Breast epithelium (tissue), 4 donors: Measurements from ENCODE around the gene SCN1B. TPM values are rescaled to one million over a fixed set of nuclear protein-coding genes. Genes with fewer than 3 reads are reported as not detected.

Source experiments
- DNase-seq, 2 donors: peaks; one replicate each; pipeline ENCODE4 v3.0.0-alpha.2; 2019; ENCODE audit warnings: low spot score in 2 of 2
- H3K27ac ChIP-seq, 2 donors: fragments of 200-600 bp; sonication (generic) in 1 of 2; one replicate each; pipeline ENCODE4 v1.5.1; 2016 to 2019; ENCODE audit warnings: mild to moderate bottlenecking in 1 of 2
- H3K27me3 ChIP-seq, 2 donors: fragments of 200-600 bp; sonication (generic) in 1 of 2; one replicate each; pipeline versions ENCODE4 v1.5.1 to v1.6.0; 2017 to 2019; ENCODE audit warnings: control low read depth in 1 of 2, mild to moderate bottlenecking in 1 of 2
- H3K36me3 ChIP-seq: fragments of 200-600 bp; one replicate; pipeline ENCODE4 v1.5.1; 2019
- H3K4me1 ChIP-seq, 2 donors: fragments of 200-600 bp; sonication (generic); one replicate each; pipeline ENCODE4 v1.5.1; 2016 to 2019; ENCODE audit warnings: control low read depth in 1 of 2
- H3K4me3 ChIP-seq, 3 donors: fragments of 200-600 bp; sonication (generic); 1 replicate in 2 of 3; 2 replicates in 1 of 3; pipeline ENCODE4 v1.5.1; 2016 to 2019; ENCODE audit warnings: mild to moderate bottlenecking in 3 of 3, moderate library complexity in 2 of 3
- H3K9me3 ChIP-seq, 2 donors: fragments of 200-600 bp; sonication (generic) in 1 of 2; one replicate each; pipeline ENCODE4 v1.5.1; 2016 to 2019; ENCODE audit warnings: control low read depth in 1 of 2
- POLR2A ChIP-seq: fragments of 450-650 bp; IDR thresholded peaks from one replicate; pipeline ENCODE4 v1.6.1; 2016; ENCODE audit warnings: antibody characterized with exemption, mild to moderate bottlenecking, moderate library complexity
- POLR2AphosphoS5 ChIP-seq, 3 donors: sonication (generic); formaldehyde crosslinking; IDR thresholded peaks; one replicate each; pipeline ENCODE4 v1.6.1; 2017; ENCODE audit warnings: antibody characterized with exemption in 3 of 3
- intact Hi-C: fragments of 100-400 bp; cut with DNase I; formaldehyde crosslinking; loops from one replicate; pipeline ENCODE4 v1.15.1; 2023; ENCODE audit warnings: low total_unique reads
- total RNA-seq, 3 donors: library from RNA; depleted of rRNA; stranded (reverse); fragments of >200 nt; gene quantifications; one replicate each; pipeline ENCODE4 v1.1.0, GENCODE V29; 2016
- TF ChIP-seq, protein P1 (sequence below), 3 donors: fragments of 450-650 bp; IDR thresholded peaks; one replicate each; pipeline ENCODE4 v1.5.1; 2016 to 2017; ENCODE audit warnings: antibody characterized with exemption in 3 of 3, mild to moderate bottlenecking in 3 of 3, moderate library complexity in 3 of 3

The SCN1B gene
- total RNA-seq, 3 donors from 2014 or later: 5.1 to 14.6 (median 8.5) TPM

DNA sequence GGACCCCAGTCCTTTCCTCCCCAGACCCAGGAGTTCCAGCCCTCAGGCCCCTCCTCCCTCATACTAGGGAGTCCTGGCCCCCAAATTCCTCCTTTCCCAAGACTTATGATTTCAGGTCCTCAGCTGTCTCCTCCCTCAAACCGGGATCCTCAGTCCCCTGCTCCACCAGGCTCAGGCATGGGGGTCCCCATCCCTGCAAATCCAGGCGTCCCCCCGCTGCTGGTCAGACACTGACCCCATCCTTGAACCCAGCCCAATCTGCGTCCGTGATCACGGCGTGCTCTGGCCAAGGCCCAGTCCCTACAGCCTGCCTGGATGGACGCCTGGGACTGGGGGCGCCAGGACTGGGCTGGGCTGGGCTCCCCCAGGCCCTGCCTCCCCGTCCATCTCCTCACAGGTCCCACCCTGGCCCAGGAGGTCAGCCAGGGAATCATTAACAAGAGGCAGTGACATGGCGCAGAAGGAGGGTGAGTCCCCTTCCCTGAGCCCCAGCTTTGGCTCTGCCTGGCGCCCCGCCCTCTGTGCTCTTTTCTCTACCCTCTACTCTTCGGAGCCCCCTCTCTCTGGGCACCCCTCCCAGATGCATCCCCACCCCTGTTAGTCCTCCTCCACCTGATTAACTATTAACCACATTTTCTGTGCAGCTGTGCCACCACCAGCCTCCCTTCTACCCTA is 11.9 kb downstream of the SCN1B start:
- Histone ChIP-seq H3K9me3 (no peaks in the 10 kb centered on the region), H3K4me3 (peak overlapping the region in 2 of 3 donors; percentile 21 to 34), H3K36me3 (no peaks in the 10 kb centered on the region), H3K27me3 (no peaks in the 10 kb centered on the region), H3K4me1 (peaks cover 0 to 9% of the 10 kb centered on the region in 2 donors), H3K27ac (peak overlapping the region; percentile 78 to 81)
- DNase-seq: no peak
- no peak for TF ChIP-seq POLR2A
- TF ChIP-seq, protein P1, sequence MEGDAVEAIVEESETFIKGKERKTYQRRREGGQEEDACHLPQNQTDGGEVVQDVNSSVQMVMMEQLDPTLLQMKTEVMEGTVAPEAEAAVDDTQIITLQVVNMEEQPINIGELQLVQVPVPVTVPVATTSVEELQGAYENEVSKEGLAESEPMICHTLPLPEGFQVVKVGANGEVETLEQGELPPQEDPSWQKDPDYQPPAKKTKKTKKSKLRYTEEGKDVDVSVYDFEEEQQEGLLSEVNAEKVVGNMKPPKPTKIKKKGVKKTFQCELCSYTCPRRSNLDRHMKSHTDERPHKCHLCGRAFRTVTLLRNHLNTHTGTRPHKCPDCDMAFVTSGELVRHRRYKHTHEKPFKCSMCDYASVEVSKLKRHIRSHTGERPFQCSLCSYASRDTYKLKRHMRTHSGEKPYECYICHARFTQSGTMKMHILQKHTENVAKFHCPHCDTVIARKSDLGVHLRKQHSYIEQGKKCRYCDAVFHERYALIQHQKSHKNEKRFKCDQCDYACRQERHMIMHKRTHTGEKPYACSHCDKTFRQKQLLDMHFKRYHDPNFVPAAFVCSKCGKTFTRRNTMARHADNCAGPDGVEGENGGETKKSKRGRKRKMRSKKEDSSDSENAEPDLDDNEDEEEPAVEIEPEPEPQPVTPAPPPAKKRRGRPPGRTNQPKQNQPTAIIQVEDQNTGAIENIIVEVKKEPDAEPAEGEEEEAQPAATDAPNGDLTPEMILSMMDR (IDR thresholded peaks at IDR 0.05): no peak
- TF ChIP-seq POLR2AphosphoS5 (IDR thresholded peaks at IDR 0.05): no peak
- intact Hi-C loops: no loop called here

DNA sequence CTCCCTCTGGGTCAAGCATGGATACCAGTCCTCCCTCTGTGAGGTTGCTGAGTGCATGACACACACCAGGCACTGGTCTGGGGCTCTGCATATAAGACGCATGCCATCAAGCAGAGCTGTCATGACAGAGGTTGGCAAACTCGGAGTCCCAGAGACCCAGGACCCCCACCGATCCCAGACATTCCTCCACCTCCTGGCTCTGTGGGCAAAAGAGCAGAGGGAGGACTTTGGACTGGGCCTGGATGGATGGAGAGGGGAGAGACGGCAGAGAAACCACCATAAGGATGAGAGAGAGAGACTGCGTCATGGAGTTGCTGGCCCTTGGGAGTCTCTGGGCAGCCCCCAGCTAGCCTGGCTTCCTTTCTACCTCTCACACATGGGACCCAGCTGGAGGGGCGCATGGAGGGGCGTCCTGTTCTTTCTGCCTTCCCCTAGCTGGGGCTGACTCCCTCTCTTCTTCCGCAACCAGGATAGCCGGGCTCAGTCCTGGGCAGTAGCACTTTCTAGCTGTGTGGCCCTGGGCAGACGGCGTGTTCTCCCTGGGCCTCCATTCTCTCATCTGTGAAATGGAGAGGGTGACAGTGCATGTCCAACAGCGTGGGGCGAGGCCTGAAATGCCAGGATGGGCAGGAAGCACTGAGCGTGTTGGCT is 12.8 kb downstream of the SCN1B start:
- no peak for DNase-seq
- no peak overlapping the region for H3K4me3 ChIP-seq
- no peak overlapping the region for H3K27ac ChIP-seq
- H3K36me3 ChIP-seq: no peaks in the 10 kb centered on the region
- peaks cover 0 to 9% of the 10 kb centered on the region in 2 donors for H3K4me1 ChIP-seq
- intact Hi-C loops: no loop called here
- TF ChIP-seq POLR2AphosphoS5 (IDR thresholded peaks at IDR 0.05): no peak
- TF ChIP-seq, protein P1 (IDR thresholded peaks at IDR 0.05): no peak
- no peak for TF ChIP-seq POLR2A
- H3K9me3 ChIP-seq: no peaks in the 10 kb centered on the region
- H3K27me3 ChIP-seq: no peaks in the 10 kb centered on the region

- no peaks in the 10 kb centered on the region for H3K36me3 ChIP-seq
- H3K27ac ChIP-seq: no peak overlapping the region
- H3K4me3 ChIP-seq: no peak overlapping the region
- H3K9me3 ChIP-seq: no peaks in the 10 kb centered on the region
- no peaks in the 10 kb centered on the region for H3K27me3 ChIP-seq
- intact Hi-C loops: no loop called here
- no peak for TF ChIP-seq POLR2AphosphoS5 (IDR thresholded peaks at IDR 0.05)
- peaks cover 0 to 9% of the 10 kb centered on the region in 2 donors for H3K4me1 ChIP-seq
- DNase-seq: no peak
These were observed 13.6 kb downstream of the SCN1B start for GRCh38 chr19:35043906-35044305.

- Histone ChIP-seq H3K9me3 (no peaks in the 10 kb centered on the region), H3K36me3 (no peaks in the 10 kb centered on the region), H3K27me3 (no peaks in the 10 kb centered on the region), H3K4me3 (no peak overlapping the region), H3K4me1 (peaks cover 0 to 9% of the 10 kb centered on the region in 2 donors), H3K27ac (no peak overlapping the region)
- TF ChIP-seq, protein P1 (IDR thresholded peaks at IDR 0.05): peak; percentile 83 to 89 (median 87)
- no peak for TF ChIP-seq POLR2A
- no peak for DNase-seq
- intact Hi-C loops: no loop called here
These were observed 14.2 kb downstream of the SCN1B start for GRCh38 chr19:35044317-35045117.

DNA sequence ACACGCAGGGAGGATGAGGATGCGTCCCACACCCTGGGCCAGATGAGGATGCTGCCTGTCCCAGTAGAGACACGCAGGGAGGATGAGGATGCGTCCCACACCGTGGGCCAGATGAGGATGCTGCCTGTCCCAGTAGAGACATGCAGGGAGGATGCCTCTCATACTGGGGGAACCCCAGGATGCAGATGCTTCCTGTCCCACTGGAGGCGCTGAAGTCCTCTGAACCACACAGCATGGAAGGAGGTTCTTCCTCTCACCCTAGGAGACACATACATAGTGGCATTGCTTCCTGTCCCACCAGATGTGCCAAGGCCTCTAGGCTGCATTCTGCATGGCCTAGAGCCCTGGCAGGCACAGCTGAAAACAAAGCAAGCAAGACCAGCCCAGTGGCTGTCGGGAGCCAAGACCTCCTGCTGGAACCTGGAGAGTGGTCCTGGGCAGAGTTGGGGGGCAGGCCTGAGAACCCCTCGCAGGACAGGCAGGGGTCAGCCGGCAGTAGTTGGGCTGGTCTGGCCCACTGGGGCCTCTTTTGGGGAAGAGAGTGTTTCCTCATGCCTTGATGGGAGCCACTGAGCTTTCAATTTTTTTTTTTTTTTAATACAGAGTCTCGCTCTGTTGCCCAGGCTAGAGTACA is 15.5 kb downstream of the SCN1B start:
- intact Hi-C loops: no loop called here
- TF ChIP-seq, protein P1 (IDR thresholded peaks at IDR 0.05): no peak
- peak in 1 of 3 donors; percentile 17 for TF ChIP-seq POLR2AphosphoS5 (IDR thresholded peaks at IDR 0.05)
- H3K27me3 ChIP-seq: no peaks in the 10 kb centered on the region
- no peaks in the 10 kb centered on the region for H3K9me3 ChIP-seq
- no peak for DNase-seq
- H3K4me1 ChIP-seq: peaks cover 0 to 9% of the 10 kb centered on the region in 2 donors
- H3K27ac ChIP-seq: no peak overlapping the region
- no peak overlapping the region for H3K4me3 ChIP-seq
- no peaks in the 10 kb centered on the region for H3K36me3 ChIP-seq
